ENCODE data around the gene ZIC5.

ZIC5 gene

GRCh38 chr13:99977334-99977911, 5.9 kb upstream of the ZIC5 start:
- Mint-ChIP-seq H3K9me3 (peaks cover 3% of the 10 kb centered on the region), H3K4me1 (peaks cover 32% of the 10 kb centered on the region), H3K27ac (no peak overlapping the region), H3K4me3 (peak overlapping the region; percentile 13), H3K27me3 (ENCODE audit: low read depth, poor library complexity) (peaks cover 78% of the 10 kb centered on the region), H3K36me3 (ENCODE audit: low read depth) (no peaks in the 10 kb centered on the region)
- DNase-seq, result no peak
- no peak for TF ChIP-seq CTCF (IDR thresholded peaks at IDR 0.05)

- peaks cover 36% of the 10 kb centered on the region for H3K4me1 Mint-ChIP-seq
- H3K27ac Mint-ChIP-seq, result no peak overlapping the region
- DNase-seq, result no peak
- no peaks in the 10 kb centered on the region for H3K36me3 Mint-ChIP-seq (ENCODE audit: low read depth)
- TF ChIP-seq CTCF (IDR thresholded peaks at IDR 0.05), result no peak
- no peak overlapping the region for H3K4me3 Mint-ChIP-seq
- H3K27me3 Mint-ChIP-seq (ENCODE audit: low read depth, poor library complexity), result peaks cover 86% of the 10 kb centered on the region
- peaks cover 3% of the 10 kb centered on the region for H3K9me3 Mint-ChIP-seq
Observed at GRCh38 chr13:99976575-99976974, 5.0 kb upstream of the ZIC5 start.

GRCh38 chr13:99975626-99976025, 4.1 kb upstream of the ZIC5 start:
- no peak for DNase-seq
- H3K4me3 Mint-ChIP-seq, result no peak overlapping the region
- no peak overlapping the region for H3K27ac Mint-ChIP-seq
- H3K9me3 Mint-ChIP-seq, result peaks cover 3% of the 10 kb centered on the region
- H3K4me1 Mint-ChIP-seq, result peaks cover 36% of the 10 kb centered on the region
- TF ChIP-seq CTCF (IDR thresholded peaks at IDR 0.05), result no peak
- H3K27me3 Mint-ChIP-seq (ENCODE audit: low read depth, poor library complexity), result peaks cover 90% of the 10 kb centered on the region
- H3K36me3 Mint-ChIP-seq (ENCODE audit: low read depth), result no peaks in the 10 kb centered on the region

- no peak for DNase-seq
- H3K4me3 Mint-ChIP-seq, result no peak overlapping the region
Observed at GRCh38 chr13:99974939-99975561, 3.5 kb upstream of the ZIC5 start.

GRCh38 chr13:99974296-99974938, 2.9 kb upstream of the ZIC5 start:
- H3K9me3 Mint-ChIP-seq, result peaks cover 3% of the 10 kb centered on the region
- no peak overlapping the region for H3K4me3 Mint-ChIP-seq
- no peaks in the 10 kb centered on the region for H3K36me3 Mint-ChIP-seq (ENCODE audit: low read depth)
- TF ChIP-seq CTCF (IDR thresholded peaks at IDR 0.05), result no peak
- peaks cover 37% of the 10 kb centered on the region for H3K4me1 Mint-ChIP-seq
- H3K27me3 Mint-ChIP-seq (ENCODE audit: low read depth, poor library complexity), result peaks cover 90% of the 10 kb centered on the region
- no peak overlapping the region for H3K27ac Mint-ChIP-seq
- DNase-seq, result no peak

More at GRCh38 chr13:99974939-99975561, 3.5 kb upstream of the ZIC5 start:
- TF ChIP-seq CTCF (IDR thresholded peaks at IDR 0.05), result no peak
- Mint-ChIP-seq H3K9me3 (peaks cover 3% of the 10 kb centered on the region), H3K27ac (no peak overlapping the region), H3K4me1 (peaks cover 36% of the 10 kb centered on the region), H3K27me3 (ENCODE audit: low read depth, poor library complexity) (peaks cover 90% of the 10 kb centered on the region), H3K36me3 (ENCODE audit: low read depth) (no peaks in the 10 kb centered on the region)

Measured in nephron progenitor cell (in vitro differentiated cells).